Eye (tissue), 1 donor: ENCODE measurements around the gene NXNL1.
"Not testable (repeated sequence)": the region's sequence is repeated elsewhere in the genome, so short reads cannot be mapped to it uniquely, and the experiment has no call there.

Source experiments
- DNase-seq: peaks from one replicate; pipeline ENCODE4 v3.0.0-alpha.2; 2015

Gene NXNL1

DNA sequence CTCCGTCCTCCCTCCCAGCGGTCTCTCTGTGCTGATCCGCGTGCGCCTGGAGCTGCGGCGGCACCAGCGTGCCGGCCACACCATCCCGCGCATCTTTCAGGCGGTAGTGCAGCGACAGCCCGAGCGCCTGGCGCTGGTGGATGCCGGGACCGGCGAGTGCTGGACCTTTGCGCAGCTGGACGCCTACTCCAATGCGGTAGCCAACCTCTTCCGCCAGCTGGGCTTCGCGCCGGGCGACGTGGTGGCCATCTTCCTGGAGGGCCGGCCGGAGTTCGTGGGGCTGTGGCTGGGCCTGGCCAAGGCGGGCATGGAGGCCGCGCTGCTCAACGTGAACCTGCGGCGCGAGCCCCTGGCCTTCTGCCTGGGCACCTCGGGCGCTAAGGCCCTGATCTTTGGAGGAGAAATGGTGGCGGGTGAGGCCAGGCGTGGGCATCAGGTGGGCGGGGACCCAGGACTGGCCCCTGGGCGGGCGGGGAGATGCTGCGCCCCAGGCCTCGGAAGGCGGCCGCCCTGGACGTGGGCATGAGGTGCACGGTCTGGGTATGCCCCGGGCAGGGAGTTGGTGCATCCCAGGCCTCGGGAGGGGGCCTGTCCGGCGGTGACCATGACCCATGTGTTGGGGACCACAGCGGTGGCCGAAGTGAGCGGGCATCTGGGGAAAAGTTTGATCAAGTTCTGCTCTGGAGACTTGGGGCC is 26.0 kb upstream of the NXNL1 start:
- DNase-seq: no peak

- DNase-seq: no peak
These were observed 23.9 kb upstream of the NXNL1 start for GRCh38 chr19:17484520-17485185.

DNA sequence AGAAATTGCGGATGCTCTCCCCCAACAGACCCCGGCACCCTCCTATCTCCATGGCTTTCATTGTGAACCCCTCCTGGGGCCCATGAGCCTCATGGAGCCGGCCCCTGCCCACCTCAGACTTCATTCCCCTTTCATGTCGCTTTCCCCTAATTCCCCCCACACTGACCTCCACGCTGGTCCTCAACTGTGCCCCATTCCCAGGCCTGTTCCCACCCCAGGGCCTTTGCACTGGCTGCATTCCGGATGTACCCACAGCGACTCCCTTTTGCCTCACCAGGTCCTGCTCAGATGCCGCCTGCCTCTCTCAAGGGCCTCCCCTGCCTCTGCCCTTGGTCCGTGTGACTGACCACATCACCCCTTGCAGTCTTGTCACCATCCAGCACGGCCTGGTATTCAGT is 22.9 kb upstream of the NXNL1 start:
- no peak for DNase-seq

DNA sequence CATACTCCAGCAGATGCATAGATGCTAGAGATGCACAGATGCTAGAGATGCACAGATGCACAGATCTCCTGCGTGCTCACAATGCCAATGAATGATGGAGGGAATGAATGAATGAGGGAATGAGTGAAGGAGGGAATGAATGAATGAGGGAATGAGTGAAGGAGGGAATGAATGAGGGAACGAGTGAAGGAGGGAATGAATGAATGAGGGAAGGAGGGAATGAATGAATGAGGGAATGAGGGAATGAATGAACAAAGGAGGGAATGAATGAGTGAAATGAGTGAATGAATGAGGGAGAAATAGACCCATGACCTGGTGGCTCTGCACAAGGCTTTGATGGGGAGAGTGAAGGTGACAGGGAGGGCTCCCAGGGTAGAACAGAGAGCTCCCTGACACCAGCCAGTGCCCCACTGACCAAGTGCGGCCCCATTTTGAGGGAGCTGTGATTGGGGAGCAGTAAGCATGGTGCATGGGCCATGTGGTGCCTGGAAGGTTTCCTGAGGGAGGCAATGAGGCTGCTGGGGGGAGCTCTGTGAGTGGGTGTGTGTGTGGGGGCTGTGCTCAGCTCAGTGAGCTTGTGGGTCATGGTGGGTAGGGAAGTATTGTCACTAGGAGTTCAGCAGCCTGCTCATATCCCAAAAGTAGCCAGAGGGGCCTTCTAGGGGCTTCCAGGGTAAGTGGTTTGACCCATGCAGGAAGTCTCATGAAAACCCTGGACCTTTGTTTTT is 22.3 kb upstream of the NXNL1 start:
- no peak for DNase-seq

- no peak for DNase-seq
These were observed 21.3 kb upstream of the NXNL1 start for GRCh38 chr19:17481986-17482385.

GRCh38 chr19:17479325-17479791 is 18.6 kb upstream of the NXNL1 start:
- no peak for DNase-seq

DNA sequence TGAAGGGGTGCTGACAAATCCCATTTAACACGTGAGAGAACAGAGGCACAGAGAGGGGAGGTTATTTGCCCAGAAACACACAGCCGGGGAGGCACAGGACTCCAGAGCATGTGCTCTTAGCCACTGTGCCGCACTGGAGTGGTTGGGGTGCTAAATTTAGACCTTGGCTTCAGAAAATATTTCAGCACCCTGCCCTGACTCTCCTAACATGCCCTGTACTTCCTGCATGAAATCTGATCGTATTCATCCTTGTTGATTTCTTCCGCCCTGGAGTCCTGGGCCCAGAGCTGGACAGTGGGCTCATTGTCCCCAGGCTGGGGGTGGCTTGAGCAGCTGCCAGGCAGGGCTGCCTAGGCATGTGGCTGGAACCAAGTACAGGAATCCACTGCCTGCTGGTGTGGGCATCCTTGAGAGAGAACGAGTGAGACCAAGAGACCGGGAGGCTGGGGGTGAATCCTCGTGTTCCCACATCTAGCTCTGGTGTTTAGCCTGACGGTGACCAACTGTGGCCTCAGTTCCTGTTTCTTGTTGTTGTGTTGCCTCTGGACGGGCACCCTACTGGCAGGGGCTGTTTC is 14.9 kb upstream of the NXNL1 start:
- DNase-seq: peak; percentile 44

DNA sequence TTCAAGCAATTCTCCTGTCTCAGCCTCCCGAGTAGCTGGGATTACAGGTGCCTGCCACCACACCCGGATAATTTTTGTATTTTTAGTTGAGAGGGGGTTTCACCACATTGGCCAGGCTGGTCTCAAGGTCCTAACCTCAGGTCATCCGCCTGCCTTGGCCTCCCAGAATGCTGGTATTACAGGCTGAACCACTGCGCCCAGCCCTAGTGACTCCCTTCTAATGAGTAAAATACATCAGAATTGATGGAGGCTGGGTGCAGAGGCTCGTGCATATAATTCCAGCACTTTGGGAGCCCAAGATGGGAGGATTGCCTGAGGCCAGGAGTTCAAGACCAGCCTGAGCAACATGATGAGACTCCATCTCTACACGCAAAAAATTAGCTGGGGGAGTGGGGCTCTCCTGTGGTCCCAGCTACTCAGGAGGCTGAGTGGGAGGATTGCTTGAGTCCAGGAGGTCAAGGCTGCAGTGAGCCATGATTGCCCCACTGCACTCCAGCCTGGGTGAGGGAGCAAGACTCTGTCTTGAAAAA is 14.3 kb upstream of the NXNL1 start:
- not testable (repeated sequence) for DNase-seq

- DNase-seq: no peak
These were observed 12.3 kb upstream of the NXNL1 start for GRCh38 chr19:17473041-17473440.

DNA sequence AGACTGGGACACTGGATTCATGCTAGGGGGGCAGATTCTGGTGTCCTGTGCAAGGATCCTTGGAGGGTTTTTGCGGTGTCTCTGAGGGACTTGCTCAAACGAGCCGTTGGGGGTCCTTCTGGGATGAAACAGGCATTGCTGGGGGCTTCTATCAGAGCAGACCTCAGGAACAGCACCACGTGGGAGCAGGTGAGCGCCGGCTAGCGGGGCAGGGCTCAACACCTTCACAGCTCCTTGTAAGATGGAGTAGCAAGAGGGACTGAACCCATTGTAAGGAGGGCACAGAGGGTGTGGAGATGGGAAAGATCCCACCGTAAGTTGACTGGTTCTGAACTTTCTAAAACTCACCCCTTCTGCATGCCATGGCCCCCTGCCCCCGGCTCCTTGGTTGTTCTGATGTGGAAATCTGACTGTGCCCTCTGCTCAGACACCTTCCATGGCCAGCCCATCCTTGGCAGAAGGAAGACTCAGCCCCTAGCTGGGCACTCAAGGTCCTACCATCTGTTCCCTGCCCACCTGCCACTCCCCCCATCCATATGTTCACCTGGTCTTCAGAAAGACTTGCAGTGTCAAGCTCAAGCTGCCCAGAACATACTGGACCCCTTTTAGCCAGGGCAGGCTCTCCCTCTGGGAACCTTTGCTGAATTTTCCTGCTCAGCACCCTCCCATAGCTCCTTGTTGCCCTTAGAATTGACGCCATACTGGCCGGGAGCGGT is 10.8 kb upstream of the NXNL1 start:
- no peak for DNase-seq

DNA sequence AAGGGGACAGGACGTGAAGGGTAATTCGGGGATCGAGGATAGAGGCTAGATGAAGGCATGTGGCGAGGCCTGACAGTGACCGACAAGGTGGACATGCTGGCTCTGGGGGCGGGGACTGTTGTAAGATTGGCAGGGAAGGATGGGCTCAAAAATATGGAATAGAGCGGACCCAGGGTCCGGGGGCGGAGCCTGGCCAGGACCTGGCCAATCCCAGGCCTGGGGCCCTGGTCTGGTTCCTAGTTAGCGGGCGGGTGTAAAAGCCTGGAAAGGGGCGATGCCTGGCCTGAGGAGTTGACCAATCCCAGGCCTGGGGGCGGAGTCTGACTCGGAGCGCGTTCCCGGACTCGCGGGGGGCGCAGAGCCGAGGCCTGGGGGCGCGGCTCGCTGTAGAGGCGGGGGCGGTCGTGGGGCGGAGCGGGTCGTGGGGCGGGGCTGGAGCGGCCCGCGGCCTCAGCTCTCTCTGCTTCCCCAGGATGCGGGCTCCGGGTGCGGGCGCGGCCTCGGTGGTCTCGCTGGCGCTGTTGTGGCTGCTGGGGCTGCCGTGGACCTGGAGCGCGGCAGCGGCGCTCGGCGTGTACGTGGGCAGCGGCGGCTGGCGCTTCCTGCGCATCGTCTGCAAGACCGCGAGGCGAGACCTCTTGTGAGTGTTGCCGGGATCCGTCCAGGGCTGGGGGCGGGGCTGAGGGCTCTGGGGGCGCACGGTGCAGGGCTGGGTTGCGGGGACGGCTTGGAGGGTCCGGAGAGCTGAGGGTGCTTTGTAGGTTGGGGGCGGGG is 9.5 kb upstream of the NXNL1 start, which contains the start of gene SLC27A1:
Gene SLC27A1, plus strand, starts transcription at position 457 of the 774 bp plus-strand sequence. Its CDS starts 17 bp downstream, at position 474.
- peak; percentile 99 for DNase-seq

GRCh38 chr19:17469481-17470067 is 8.8 kb upstream of the NXNL1 start:
- peak; percentile 91 for DNase-seq

DNA sequence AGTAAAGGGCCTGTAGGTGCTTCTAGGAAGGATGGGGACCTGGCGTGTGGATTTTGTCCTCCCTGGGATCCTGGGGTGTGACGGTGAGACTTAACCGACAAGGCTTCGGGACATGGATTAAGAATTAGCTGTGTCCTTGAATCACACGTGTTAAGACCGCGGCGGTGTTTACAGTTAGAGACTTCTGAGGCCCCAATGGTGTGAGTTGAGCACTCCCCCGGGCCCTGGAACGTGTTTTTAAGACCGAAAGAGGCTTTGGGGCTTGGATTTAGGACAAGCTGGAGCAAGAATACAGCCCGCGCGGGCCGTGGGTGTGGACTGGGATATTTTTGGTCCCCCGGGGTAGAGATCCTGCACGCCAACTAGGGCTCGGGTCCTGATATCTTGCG is 8.4 kb upstream of the NXNL1 start:
- DNase-seq: no peak

DNA sequence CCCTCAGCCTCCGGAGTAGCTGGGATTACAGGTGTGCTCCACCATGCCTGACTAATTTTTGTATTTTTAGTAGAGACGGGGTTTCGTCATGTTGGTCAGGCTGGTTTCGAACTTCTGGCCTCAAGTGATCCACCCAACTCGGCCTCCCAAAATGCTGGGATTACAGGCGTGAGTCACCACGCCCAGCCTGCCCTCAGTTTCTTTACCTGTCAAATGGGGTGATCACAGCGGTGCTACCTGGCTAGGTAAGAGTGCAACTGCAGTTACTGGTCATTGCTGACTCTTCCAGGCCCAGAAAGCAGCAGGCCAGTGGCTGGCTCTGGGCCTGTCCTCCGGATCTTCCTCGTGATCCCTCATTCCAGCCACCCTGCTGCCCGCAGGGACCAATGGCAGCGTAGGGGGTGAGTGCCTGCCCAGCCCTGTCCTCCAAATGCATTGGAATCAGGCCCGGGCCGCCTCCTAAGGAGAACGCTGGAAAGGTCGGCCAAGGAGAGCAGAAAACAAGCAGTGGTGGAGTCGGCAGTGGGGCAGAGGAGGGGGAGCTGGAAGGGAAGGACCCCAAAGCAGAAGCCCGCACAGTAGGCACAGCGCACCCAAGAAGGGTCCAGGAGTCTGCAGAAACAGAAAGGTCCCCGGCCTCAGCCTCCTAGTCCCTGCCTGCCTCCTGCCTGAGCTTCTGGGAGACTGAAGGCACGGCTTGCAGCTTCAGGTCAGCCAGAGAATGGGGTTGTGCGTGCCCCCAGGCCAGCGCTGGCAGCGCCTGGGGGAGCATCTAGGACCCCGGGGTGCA is 7.8 kb upstream of the NXNL1 start:
- no peak for DNase-seq

GRCh38 chr19:17467471-17468301 is 7.0 kb upstream of the NXNL1 start:
- no peak for DNase-seq

- DNase-seq: no peak
These were observed 5.7 kb upstream of the NXNL1 start for GRCh38 chr19:17466487-17466850.

DNA sequence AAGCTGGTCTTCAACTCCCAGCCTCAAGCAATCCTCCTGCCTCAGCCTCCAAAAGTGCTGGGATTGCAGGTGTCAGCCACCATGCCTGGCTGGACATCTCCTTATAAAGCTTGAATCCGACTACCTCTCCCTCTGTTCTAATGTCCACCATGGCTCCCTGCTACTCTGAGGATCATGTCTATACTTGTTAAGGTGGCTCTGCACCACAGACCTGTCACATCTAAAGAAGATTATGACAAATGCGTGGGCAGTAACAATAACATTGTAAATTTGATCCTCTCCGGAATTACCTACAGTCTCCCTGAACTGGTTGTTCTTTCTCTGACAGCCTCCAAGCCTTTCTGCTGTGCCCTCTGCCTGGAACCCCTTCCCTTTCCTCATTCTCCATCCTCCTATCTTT is 1.8 kb downstream of the NXNL1 start:
- no peak for DNase-seq

GRCh38 chr19:17457616-17458015 is 3.1 kb downstream of the NXNL1 start:
- no peak for DNase-seq

GRCh38 chr19:17456127-17456526 is 4.6 kb downstream of the NXNL1 start:
- no peak for DNase-seq
